Mesenchymal stem cell (in vitro differentiated cells and primary cell): ENCODE results near the gene IKBKG. TPM values are rescaled to one million over a fixed set of nuclear protein-coding genes. Genes with fewer than 3 reads are reported as not detected.
"Not testable (repeated sequence)": the region's sequence is repeated elsewhere in the genome, so short reads cannot be mapped to it uniquely, and the experiment has no call there.

Experiments
- DNase-seq: peaks from one replicate; pipeline ENCODE4 v3.0.0-alpha.2; 2013
- H2AFZ ChIP-seq: one replicate; pipeline ENCODE4 v1.6.1; 2013; ENCODE audit warnings: low read depth, mild to moderate bottlenecking, control low read depth, inconsistent platforms, low read length, moderate library complexity
- H2AK5ac ChIP-seq: 2 replicates; pipeline ENCODE4 v1.6.1; 2013; ENCODE audit warnings: low read length, moderate library complexity, mild to moderate bottlenecking, inconsistent platforms; ENCODE audit not compliant: severe bottlenecking
- H2BK120ac ChIP-seq: one replicate; pipeline ENCODE4 v1.6.1; 2013; ENCODE audit warnings: low read depth, mild to moderate bottlenecking, inconsistent platforms, low read length, moderate library complexity
- H2BK12ac ChIP-seq, 2 experiments: one replicate each; pipeline ENCODE4 v1.6.1; 2013; ENCODE audit warnings: inconsistent platforms in 2 of 2, low read length in 2 of 2, mild to moderate bottlenecking in 2 of 2, moderate library complexity in 2 of 2, control low read depth in 1 of 2
- H2BK15ac ChIP-seq: one replicate; pipeline ENCODE4 v1.6.1; 2013; ENCODE audit warnings: mild to moderate bottlenecking, low read depth, inconsistent platforms; ENCODE audit not compliant: poor library complexity, severe bottlenecking
- H2BK5ac ChIP-seq: 2 replicates; pipeline ENCODE4 v1.6.1; 2013; ENCODE audit warnings: low read depth, mild to moderate bottlenecking, low read length, control low read depth, inconsistent platforms; ENCODE audit not compliant: poor library complexity, severe bottlenecking
- H3K14ac ChIP-seq, 2 experiments: one replicate each; pipeline ENCODE4 v1.6.1; 2013; ENCODE audit warnings: inconsistent platforms in 2 of 2, low read length in 2 of 2, control low read depth in 1 of 2, mild to moderate bottlenecking in 1 of 2, moderate library complexity in 1 of 2
- H3K18ac ChIP-seq, 2 experiments: one replicate each; pipeline ENCODE4 v1.6.1; 2013; ENCODE audit warnings: inconsistent platforms in 2 of 2, low read length in 2 of 2, control low read depth in 1 of 2, low read depth in 1 of 2, mild to moderate bottlenecking in 1 of 2
- H3K23ac ChIP-seq, 2 experiments: one replicate each; pipeline ENCODE4 v1.6.1; 2013; ENCODE audit warnings: inconsistent platforms in 2 of 2, low read length in 2 of 2, mild to moderate bottlenecking in 2 of 2, moderate library complexity in 2 of 2, control low read depth in 1 of 2
- H3K27ac ChIP-seq: 2 replicates; pipeline ENCODE4 v1.5.1; 2013; ENCODE audit warnings: mild to moderate bottlenecking, moderate library complexity, low read length, control low read depth, inconsistent platforms; ENCODE audit not compliant: poor library complexity, severe bottlenecking
- H3K27me3 ChIP-seq, 2 experiments: 2 replicates each; pipeline versions ENCODE4 v1.6.1 to v1.7.0; 2013; ENCODE audit warnings: low read length in 2 of 2, mild to moderate bottlenecking in 2 of 2, moderate library complexity in 2 of 2, control low read depth in 1 of 2, inconsistent platforms in 1 of 2; ENCODE audit not compliant: control insufficient read depth in 1 of 2, insufficient read depth in 1 of 2
- H3K36me3 ChIP-seq, 2 experiments: 2 replicates each; pipeline versions ENCODE4 v1.6.1 to v1.7.0; 2013; ENCODE audit warnings: low read length in 2 of 2, control low read depth in 1 of 2, inconsistent platforms in 1 of 2, low read depth in 1 of 2, mild to moderate bottlenecking in 1 of 2; ENCODE audit not compliant: insufficient read depth in 2 of 2, control insufficient read depth in 1 of 2
- H3K4ac ChIP-seq, 2 experiments: one replicate each; pipeline ENCODE4 v1.6.1; 2013; ENCODE audit warnings: inconsistent platforms in 2 of 2, low read length in 2 of 2, mild to moderate bottlenecking in 2 of 2, moderate library complexity in 2 of 2, control low read depth in 1 of 2, low read depth in 1 of 2
- H3K4me1 ChIP-seq: 2 replicates; pipeline ENCODE4 v1.6.1; 2013; ENCODE audit warnings: low read depth, low read length, control low read depth; ENCODE audit not compliant: control insufficient read depth, insufficient read depth
- H3K4me2 ChIP-seq: 2 replicates; pipeline ENCODE4 v1.6.1; 2013; ENCODE audit warnings: low read length, mild to moderate bottlenecking, inconsistent platforms; ENCODE audit not compliant: poor library complexity, severe bottlenecking
- H3K4me3 ChIP-seq, 2 experiments: 2 replicates each; pipeline versions ENCODE4 v1.5.1 to v1.7.0; 2013; ENCODE audit warnings: low read length in 2 of 2, mild to moderate bottlenecking in 2 of 2, control low read depth in 1 of 2, low read depth in 1 of 2; ENCODE audit not compliant: insufficient read depth in 1 of 2
- H3K79me1 ChIP-seq: replicated peaks from 2 replicates; pipeline ENCODE4 v1.6.1; 2013; ENCODE audit warnings: mild to moderate bottlenecking, control low read depth, low read length, inconsistent platforms; ENCODE audit not compliant: poor library complexity, severe bottlenecking
- H3K9ac ChIP-seq: 2 replicates; pipeline ENCODE4 v1.7.0; 2013; ENCODE audit warnings: mild to moderate bottlenecking, low read length, moderate library complexity
- H3K9me3 ChIP-seq: 2 replicates; pipeline ENCODE4 v1.7.0; 2013; ENCODE audit warnings: mild to moderate bottlenecking, low read length; ENCODE audit not compliant: control insufficient read depth
- H4K8ac ChIP-seq: one replicate; pipeline ENCODE4 v1.6.1; 2013; ENCODE audit warnings: inconsistent platforms, mild to moderate bottlenecking, low read length, moderate library complexity
- H4K91ac ChIP-seq: one replicate; pipeline ENCODE4 v1.6.1; 2013; ENCODE audit warnings: mild to moderate bottlenecking, low read length, inconsistent platforms
- WGBS: methylation state at CpG from one replicate; pipeline ENCODE4 v1.1.7; 2013; ENCODE audit warnings: mixed read lengths; 5-methylcytosine and 5-hydroxymethylcytosine counted together
- small RNA-seq: library from polyadenylated mRNA; stranded (forward); fragments of <200 nt; extraction: miRNeasy Mini kit (QIAGEN cat#:217004); gene quantifications from one replicate; pipeline ENCODE3, GENCODE V24; 2013; ENCODE audit warnings: low read depth

The IKBKG gene

DNA sequence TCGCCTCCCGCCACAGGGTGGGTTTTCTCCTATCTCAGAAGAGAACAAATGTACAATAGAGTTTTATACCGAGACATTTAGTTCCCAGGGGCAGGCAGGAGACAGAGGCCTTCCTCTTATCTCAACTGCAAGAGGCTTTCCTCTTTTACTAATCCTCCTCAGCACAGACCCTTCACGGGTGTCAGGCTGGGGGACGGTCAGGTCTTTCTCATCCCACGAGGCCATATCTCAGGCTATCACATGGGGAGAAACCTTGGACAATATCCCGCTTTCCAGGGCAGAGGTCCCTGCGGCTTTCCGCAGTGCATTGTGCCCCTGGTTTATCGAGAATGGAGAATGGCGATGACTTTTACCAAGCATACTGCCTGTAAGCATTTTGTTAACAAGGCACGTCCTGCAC lies 61.4 kb downstream of the IKBKG start:
- H3K18ac ChIP-seq, H2BK120ac ChIP-seq, H2BK15ac ChIP-seq, H3K4me1 ChIP-seq, H3K36me3 ChIP-seq, H3K4me2 ChIP-seq, H4K8ac ChIP-seq, DNase-seq, H3K27ac ChIP-seq, H4K91ac ChIP-seq, H3K9me3 ChIP-seq, H3K14ac ChIP-seq, H2AK5ac ChIP-seq, H3K4ac ChIP-seq, H3K23ac ChIP-seq, H2AFZ ChIP-seq, H3K79me1 ChIP-seq, H2BK5ac ChIP-seq, H2BK12ac ChIP-seq, H3K9ac ChIP-seq, H3K4me3 ChIP-seq: not testable (repeated sequence)
- WGBS, result 78% methylated on average over 10 of the region's 12 CpGs
- H3K27me3 ChIP-seq, result peaks cover 0 to 22% of the 10 kb centered on the region in 2 experiments

DNA sequence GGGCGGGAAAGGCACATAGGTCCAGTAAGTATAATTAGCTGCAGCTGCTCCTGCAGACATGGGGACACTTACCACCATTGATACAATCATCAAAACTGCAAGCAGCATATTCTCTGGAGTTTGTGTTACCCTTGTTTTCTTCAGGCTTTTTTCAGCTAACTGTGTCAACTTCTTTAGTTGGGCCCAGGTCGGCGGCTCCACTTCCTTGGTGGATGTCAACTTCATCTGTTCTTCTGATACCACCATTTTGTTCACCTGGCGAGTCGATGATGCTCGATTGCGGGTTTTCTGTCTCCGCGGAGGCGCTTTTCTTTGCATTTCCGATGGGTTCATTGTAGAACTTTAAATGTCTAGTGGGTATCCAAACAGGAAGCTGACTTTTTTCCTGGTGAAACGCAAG lies 63.7 kb downstream of the IKBKG start:
- not testable (repeated sequence) for H2BK5ac ChIP-seq, H3K36me3 ChIP-seq, H2AK5ac ChIP-seq, H4K8ac ChIP-seq, H3K4me1 ChIP-seq, H3K9ac ChIP-seq, DNase-seq, H3K9me3 ChIP-seq, H3K4me2 ChIP-seq, H3K14ac ChIP-seq, H3K4ac ChIP-seq, H2BK15ac ChIP-seq, H3K18ac ChIP-seq, H3K4me3 ChIP-seq, H3K23ac ChIP-seq, H2BK120ac ChIP-seq, H2AFZ ChIP-seq, H3K27ac ChIP-seq, H2BK12ac ChIP-seq, H4K91ac ChIP-seq, H3K79me1 ChIP-seq
- H3K27me3 ChIP-seq, result peaks cover 0 to 12% of the 10 kb centered on the region in 2 experiments
- 100% methylated on average over 1 of the region's 12 CpGs for WGBS

DNA sequence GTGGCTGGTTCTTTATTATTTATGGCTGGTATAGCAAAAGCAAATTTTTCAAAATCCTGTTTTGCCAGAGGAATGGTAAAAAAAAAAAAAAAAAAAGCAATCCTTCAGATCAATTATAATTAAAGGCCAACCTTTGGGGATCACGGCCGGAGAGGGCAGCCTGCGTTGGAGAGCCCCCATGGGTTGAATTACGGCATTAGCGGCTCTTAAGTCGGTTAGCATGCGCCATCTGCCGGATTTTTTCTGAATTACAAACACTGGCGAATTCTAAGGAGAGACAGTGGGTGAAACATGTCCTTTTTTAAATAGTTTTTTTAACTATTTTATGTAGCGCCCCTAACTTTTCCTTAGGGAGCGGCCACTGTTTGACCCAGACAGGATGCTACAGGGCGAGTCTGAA lies 66.2 kb downstream of the IKBKG start:
- WGBS, result no CpG with 5 or more reads among the region's 12 CpGs
- not testable (repeated sequence) for H3K9me3 ChIP-seq, H2BK12ac ChIP-seq, H3K18ac ChIP-seq, H3K9ac ChIP-seq, H2AFZ ChIP-seq, H3K36me3 ChIP-seq, H2BK120ac ChIP-seq, H4K8ac ChIP-seq, H3K4ac ChIP-seq, H3K4me3 ChIP-seq, H3K27me3 ChIP-seq, DNase-seq, H2BK15ac ChIP-seq, H3K27ac ChIP-seq, H3K23ac ChIP-seq, H3K14ac ChIP-seq, H3K4me1 ChIP-seq, H4K91ac ChIP-seq, H3K79me1 ChIP-seq, H3K4me2 ChIP-seq, H2AK5ac ChIP-seq, H2BK5ac ChIP-seq

Small RNA genes within 50 kb of the gene (small RNA-seq; reads per million reads assigned to genes)
- not detected for gene AC244090.1
